ENCODE measurements around the gene SMIM13.

SMIM13 gene

DNA sequence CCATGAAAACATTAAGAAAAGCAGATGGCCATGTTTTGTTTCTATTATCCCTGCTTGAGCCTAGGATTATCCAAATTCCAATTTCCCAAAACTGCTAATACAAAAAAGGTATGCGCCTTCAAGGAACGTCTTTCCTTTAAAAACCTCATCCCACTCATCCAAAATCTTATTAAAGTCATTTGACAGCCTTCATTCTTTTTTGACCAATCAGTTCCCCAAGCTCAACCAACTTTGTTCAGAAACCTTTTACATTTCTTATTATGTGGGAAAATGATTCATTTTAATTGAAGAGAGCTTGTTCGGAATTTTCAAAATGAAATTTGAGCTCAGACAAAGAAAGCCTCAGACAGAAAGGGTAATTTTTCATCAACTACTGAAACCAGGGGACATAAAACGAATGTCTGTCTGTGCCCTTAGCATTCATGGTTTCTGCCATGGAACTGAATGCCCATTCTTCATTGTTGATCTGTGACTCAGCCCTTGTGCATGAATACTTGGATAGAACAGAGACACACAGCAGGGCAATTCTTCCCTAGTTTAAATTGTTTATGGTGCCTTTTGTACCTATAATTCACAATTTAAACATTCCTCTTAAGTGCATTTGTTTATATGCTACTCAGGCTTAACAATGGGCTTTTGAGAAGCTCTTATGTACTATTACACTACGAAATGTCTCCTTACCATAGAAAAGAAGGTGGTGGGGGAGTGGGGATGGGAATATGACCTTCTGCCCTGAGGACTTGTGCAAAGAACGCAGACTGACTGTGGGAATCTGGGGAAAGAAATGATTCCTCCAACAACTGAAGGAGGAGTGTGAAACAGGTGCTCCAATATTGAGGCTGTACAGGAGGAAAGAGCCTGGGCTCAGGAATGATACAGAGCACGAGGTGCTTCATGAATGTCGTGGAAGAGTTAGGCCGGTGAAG is 67.7 kb downstream of the SMIM13 start:
- no peak for DNase-seq

GRCh38 chr6:11162262-11162661 is 68.6 kb downstream of the SMIM13 start:
- DNase-seq: no peak

DNA sequence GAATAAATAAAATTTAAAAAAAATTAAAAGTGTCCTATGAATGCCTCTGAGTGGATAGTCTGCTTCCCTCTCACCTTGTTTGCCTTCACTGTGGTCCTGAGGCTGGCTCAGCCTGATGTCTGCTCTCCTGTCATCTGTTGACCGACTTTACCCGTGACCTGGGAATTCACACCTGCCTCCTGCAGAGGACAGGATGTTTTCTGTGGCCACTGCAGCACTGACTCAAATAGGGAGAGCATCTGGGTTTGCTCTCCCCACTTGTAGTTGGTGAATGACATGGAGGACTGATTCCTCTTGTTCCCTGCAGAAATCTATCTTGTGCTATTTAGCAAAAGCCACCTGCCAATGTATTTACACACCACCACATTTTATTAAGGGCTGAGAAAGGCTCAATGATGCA is 70.3 kb downstream of the SMIM13 start:
- no peak for DNase-seq

GRCh38 chr6:11164717-11165646 is 71.3 kb downstream of the SMIM13 start:
- no peak for DNase-seq

GRCh38 chr6:11166948-11167347 is 73.3 kb downstream of the SMIM13 start:
- DNase-seq: no peak

GRCh38 chr6:11168091-11168635 is 74.5 kb downstream of the SMIM13 start:
- no peak for DNase-seq

- DNase-seq: no peak
These were observed 78.3 kb downstream of the SMIM13 start for GRCh38 chr6:11171952-11172351.

GRCh38 chr6:11172501-11173327 is 79.1 kb downstream of the SMIM13 start:
- peak; percentile 80 for DNase-seq

DNA sequence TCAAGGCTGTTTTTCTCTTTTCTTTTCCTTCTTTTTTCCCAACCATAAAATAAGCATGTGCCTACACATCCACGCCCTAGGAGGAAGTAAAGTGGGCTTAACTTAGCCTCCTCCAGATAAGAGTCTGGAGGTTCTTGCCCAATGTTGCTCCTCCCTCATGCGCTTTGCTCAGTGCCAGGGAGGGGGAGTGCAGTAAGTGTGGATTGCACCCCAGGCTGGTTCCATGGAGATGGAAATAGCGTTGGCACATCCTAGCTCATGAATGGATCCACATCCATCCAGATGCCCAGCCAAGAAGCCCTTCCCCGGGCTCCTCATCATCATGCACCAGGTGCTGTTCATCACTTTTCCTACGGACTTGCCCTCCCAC is 80.6 kb downstream of the SMIM13 start:
- DNase-seq: no peak

DNA sequence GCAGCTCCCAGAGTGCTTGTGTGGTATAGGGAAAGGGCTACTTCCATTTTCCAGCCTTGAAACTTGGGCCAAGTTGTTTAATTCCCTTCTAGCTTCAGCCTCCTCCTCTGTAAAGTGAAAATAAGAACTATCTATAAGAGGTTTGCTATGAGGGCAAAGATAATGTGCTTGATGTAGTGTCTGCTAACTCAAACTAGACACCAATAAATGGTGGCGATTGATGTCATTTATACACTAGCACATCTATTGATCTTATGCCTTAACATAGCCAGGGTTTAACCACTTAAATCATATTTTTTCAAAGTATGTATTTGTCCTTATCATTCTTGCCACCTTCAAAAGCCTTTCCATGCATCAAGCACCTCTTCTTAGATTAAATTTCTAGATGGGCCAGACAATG is 83.6 kb downstream of the SMIM13 start:
- DNase-seq: no peak

GRCh38 chr6:11179088-11179418 is 85.4 kb downstream of the SMIM13 start:
- DNase-seq: no peak

GRCh38 chr6:11179419-11180202 is 86.0 kb downstream of the SMIM13 start:
- DNase-seq: no peak

- DNase-seq: no peak
These were observed 88.0 kb downstream of the SMIM13 start for GRCh38 chr6:11181478-11182136.

DNA sequence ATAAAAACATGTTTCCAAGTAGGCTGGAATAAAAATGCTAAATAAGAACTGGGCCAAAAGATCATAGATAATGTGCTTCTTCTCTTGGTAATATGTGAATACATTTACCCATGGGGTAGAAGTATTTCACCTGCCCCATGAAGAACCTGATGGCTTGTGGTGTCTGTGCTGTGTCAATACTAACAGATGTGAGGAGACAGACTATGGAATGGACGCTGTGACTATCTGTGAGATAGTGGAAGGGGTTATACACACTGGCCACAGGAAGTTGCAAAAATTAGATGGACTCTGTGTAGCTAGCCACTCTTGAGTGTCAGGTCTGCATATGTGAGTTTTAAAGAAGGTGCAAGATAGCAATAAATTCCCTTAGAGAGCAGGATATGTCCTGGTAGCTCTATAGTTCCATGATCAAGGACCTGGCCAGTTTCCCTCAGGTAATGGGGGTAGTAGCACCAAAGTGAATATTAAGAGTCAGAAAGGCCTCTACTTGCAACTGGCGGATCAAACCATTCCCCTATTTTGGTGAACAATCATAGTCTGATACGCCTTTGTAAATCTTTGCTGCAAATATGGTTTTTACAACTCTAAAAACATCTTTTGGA is 90.2 kb downstream of the SMIM13 start:
- no peak for DNase-seq

- DNase-seq: no peak
These were observed 91.7 kb downstream of the SMIM13 start for GRCh38 chr6:11185204-11185842.

DNA sequence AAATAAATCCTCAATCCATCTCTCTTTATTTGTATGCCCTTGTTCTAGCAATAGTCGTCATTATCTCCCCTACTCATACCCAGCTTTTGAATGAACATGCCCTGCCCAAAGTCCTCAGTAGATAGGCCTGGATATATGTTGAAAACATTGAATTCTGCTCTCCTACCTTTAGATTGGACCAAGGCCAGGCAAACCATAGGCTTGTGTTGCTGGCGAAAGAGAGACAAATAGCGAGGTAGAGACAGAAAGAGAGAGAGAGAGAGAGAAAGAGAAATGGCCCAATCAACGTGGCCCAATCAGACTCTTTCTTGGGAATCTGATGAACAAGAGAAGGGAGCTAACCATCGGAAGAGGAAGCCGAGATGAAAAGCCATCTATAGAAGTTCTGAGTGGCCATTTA is 93.7 kb downstream of the SMIM13 start:
- DNase-seq: no peak

All from CD4-positive, alpha-beta T cell treated with Interleukin-6 for 4 hours (primary cell).